HG02981 (cell line): ENCODE measurements around the gene LFNG.
"Not testable (repeated sequence)": the region's sequence is repeated elsewhere in the genome, so short reads cannot be mapped to it uniquely, and the experiment has no call there.

Source experiments
- ATAC-seq: cut with Tn5 transposase; IDR thresholded peaks from one replicate; pipeline ENCODE4 v1.9.1; 2021; ENCODE audit warnings: mild to moderate bottlenecking, moderate library complexity; ENCODE audit not compliant: unreplicated experiment

LFNG gene

DNA sequence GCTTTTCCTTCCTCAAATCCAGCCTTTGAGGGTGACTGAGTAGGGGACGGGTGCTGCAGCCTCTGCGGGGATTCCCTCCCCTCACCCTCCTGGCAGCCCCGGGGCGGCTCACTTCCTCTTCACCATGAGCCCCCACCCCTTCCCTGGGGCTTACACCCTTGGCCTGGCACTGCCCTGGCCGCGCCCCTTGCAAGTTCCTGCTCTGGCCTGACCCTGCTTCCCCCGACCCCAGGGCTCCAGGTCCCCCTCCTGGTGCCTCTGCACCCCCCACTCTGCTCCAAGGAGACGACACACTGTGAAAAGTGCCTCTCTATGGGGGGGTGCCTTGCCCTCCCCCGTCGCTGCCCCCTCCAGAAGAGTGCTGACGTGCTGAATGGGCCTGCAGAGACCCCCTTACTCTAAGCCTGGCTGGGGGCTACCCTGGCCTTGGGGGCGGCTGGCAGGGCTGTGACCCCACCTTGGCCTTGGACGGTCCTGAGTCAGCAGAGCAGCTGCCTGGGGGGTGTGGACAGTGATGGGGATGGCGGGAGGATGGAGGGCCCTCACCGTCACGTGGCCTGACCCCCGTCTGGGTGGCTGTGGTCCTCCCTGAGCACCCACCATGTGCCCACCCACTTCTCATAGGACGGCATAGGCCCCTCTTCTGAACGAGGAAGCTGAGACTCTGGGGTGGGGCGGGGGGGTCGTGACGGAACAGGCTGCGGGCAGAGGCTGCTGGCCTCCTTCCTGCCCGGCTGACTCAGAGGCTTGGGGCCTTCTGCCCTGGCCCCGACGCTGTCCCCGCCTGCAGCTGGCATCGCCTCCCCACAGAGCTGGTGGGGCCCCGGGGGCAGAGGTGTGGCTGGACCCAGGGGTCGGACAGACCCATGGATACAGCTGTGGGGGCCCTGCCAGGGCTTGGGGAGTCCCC, 9.8 kb downstream of the LFNG start:
- peak; percentile 41 for ATAC-seq

DNA sequence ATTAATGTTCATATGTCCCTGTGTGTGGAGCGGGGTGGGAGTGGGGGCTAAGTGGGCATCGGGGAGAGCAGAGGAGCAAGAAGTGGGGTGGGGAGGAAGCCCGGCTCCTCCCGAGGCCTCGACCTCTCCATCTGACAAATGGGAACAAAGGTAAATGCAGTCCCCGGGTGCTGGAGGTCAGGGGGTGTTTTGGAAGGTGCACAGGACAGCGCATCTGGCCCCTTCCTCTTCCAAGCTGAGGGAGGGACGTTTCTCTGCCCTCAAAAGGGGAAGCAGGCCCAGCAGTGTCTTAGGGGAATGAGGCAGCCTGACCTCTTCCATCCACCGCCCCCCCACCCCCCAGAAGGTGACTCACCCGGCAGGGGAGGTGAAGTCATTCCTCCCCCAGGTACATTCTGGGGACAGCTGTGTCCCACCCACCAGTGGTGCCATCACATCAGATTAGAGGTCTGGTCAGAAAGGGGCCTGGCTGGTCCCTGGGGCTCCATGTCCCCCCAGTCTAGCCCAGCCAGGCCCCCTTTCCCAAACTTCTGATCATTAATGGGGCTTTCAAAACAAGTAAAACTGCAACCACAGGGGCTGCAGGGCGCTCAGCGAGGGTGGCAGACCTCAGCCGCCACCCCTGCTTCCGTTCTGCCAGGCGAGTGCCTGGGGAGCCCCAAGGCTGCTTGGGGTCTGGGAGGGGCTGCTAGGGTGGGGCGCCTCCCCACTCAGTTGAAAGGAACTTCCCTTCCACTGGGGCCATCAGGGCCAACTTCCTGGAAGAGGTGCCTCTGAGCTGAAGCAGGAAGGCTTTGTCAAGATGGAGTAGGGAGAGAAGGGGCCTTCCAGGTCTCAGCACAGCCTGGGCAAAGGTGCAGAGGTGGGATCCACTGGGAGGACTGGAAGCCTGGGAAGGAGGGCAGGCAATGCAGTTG, 10.8 kb downstream of the LFNG start:
- peak; percentile 36 for ATAC-seq

GRCh38 chr7:2530994-2531795, 11.6 kb downstream of the LFNG start:
- not testable (repeated sequence) for ATAC-seq

- not testable (repeated sequence) for ATAC-seq
These were observed 12.2 kb downstream of the LFNG start for GRCh38 chr7:2531796-2532110.

GRCh38 chr7:2532199-2532772, 12.7 kb downstream of the LFNG start:
- not testable (repeated sequence) for ATAC-seq

DNA sequence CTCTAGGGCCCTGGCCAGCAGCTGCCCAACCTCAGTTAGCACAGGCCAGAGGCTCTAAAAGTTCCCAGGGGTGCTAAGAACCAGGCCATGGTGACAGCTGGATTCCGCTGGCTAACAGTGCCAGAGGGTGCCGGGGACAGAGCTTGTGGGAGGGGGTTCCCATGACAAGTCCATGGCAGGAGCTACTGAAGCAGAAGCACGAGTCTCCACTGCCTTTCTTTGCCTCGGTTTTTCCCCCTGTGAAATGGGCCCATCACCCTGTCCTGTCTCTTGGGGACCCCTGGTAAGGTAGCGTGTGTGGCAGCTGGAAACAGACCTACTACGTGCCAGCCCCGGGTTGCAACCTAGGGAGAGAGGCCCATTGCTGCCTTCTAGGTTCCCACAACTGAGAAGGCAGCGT, 13.2 kb downstream of the LFNG start:
- not testable (repeated sequence) for ATAC-seq

GRCh38 chr7:2533566-2533965, 14.0 kb downstream of the LFNG start:
- not testable (repeated sequence) for ATAC-seq

- not testable (repeated sequence) for ATAC-seq
These were observed 14.6 kb downstream of the LFNG start for GRCh38 chr7:2534214-2534613.

DNA sequence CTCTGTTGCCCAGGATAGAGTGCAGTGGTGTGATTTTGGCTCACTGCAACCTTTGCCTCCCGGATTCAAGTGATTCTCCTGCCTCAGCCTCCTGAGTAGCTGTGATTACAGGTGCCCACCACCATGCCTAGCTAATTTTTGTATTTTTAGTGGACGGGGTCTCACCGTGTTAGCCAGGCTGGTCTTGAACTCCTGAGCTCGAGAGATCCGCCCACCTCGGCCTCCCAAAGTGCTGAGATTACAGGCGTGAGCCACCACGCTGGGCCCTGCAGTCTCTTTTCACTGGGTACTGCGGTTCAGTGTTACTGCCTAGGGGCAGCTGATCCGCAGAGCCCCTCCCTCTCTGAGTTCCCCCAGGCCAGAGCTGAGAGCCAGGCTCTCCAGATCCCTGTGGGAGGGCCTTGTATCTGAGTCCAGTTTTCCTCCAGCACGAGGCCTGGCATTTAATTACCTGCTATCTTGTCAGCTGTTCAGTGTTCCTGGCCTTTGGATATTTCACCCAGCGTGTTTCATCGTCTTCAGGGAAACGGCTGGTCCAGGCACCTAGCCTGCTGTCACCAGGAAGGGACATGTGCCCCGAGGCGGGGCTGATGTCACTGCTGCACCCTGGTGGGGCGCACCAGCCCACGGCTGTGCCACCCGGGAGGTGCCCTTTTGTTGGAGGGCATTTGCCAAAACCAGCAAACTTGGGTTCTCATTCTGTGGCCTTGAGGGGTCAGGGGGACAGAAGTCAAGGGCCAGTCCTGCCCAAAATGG, 16.5 kb downstream of the LFNG start:
- not testable (repeated sequence) for ATAC-seq

DNA sequence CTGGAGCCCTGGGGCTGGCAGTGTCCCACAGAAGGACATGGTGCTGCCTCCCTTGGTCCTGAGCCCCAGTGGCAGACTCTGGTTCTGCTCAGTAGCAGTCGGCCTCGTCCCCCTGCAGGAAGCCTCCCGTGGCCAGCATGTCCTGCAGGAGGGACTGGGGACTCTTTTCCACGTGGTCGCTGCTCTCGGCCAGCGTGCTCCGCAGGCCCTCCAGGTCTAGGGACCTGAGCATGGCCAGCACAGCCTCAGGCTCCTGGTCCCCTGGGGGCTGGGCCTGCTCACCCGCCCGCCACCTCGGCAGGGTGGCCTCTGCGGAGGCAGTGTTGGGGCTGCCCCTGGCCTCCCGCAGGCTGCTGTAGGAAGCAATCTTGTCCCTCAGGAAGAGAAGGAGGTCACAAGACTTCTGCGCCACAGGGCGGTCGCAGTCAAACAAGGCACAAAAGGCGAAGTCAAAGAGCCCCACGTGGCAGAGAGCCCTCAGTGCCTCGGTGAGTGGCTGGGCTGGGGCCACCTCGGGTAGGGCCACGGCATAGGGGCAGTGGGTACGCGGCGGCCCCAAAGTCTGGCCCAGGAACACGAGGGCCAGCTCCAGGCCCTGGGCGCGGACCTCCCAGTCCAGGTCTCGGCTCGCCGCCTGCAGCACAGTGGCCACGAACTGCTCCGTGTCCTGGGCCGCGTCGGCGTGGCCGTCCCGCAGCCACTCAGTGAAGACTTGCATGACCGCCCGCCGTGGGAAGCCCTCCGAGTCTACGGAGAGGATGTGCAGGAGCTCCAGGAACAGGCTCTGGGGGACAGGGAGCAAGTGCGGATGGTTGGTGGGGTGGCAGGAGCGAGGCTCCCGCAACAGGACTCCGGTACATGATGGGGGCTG, 18.6 kb downstream of the LFNG start:
- ATAC-seq, result no peak

- ATAC-seq, result no peak
These were observed 19.7 kb downstream of the LFNG start for GRCh38 chr7:2539031-2539911.

DNA sequence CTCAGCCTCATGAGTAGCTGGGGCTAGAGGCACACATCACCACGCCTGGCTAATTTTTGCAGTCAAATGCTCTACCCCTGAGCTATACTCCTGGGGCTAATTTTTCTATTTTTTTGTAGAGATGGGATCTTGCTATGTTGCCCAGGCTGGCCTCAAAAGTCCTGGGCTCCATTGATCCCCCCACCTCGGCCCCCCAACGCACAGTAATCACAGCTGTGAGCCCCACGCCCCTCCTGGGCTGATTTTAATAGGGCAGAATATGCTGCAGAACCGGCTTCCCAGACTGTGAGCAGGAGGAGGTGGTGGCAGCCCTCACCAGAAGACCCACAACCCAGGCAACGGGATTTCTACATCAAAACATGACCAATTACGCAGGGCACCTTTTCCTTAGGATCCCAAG, 20.6 kb downstream of the LFNG start:
- no peak for ATAC-seq

GRCh38 chr7:2540641-2541051, 21.1 kb downstream of the LFNG start:
- ATAC-seq, result no peak

GRCh38 chr7:2541291-2542010, 21.9 kb downstream of the LFNG start:
- no peak for ATAC-seq

- no peak for ATAC-seq
These were observed 22.7 kb downstream of the LFNG start for GRCh38 chr7:2542011-2542915.
